ENCODE measurements around the gene MARCHF11. TPM values are rescaled to one million over a fixed set of nuclear protein-coding genes. Genes with fewer than 3 reads are reported as not detected.

Gene MARCHF11
- total and polyA plus RNA-seq, 2 of the 8 experiments (the other 6 are each of a cell fraction or from before 2014, with no cell fraction given): 0.27 to 0.82 TPM

DNA sequence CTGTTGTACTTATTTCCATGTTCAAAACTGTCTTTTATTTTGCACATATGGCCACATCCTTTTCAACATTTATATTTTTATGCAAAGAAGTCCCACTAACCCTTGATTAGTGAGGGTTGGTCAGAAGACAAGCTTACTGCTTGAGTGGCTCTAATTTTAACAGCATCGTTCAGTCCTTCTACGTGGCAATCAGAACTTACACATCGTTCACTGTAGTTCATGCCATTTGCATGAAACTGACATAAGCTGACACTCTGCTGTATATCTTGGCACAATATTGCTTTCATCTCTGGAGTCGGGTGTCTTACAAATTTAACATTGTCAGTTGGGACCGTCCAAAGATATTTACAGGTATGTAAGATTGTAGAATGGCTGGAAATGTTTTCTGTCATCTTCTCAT, 50.6 kb downstream of the MARCHF11 start:
- Histone ChIP-seq H4K8ac (ENCODE audit: extremely low read depth, insufficient read depth, low read length) (no peak overlapping the region), H3K23ac (ENCODE audit: insufficient read length) (no peak overlapping the region), H3K27ac (ENCODE audit: low read depth, low read length) (no peak overlapping the region), H3K79me1 (ENCODE audit: low read depth, low read length) (no peaks in the 10 kb centered on the region), H3K36me3 (ENCODE audit: control insufficient read depth in 2 of 4, insufficient read depth in 4 of 4, low read length in 3 of 4) (no peaks in the 10 kb centered on the region), H2BK120ac (replicated peaks; ENCODE audit: low read depth, low read length) (no peak overlapping the region), H3K4ac (replicated peaks; ENCODE audit: insufficient read length, low read depth, low read length) (no peak overlapping the region), H2BK5ac (ENCODE audit: low read depth, low read length) (no peak overlapping the region), H2BK15ac (ENCODE audit: low read length) (no peak overlapping the region), H3K14ac (ENCODE audit: insufficient read length) (no peak overlapping the region), H2AK5ac (ENCODE audit: low read depth, low read length) (no peak overlapping the region), H3K9ac (replicated peaks in 1 of 4; ENCODE audit: extremely low read depth in 1 of 4, low read depth in 3 of 4, low read length in 3 of 4) (no peak overlapping the region), H3K23me2 (ENCODE audit: low read depth, low read length) (no peaks in the 10 kb centered on the region), H2BK20ac (ENCODE audit: low read length) (no peak overlapping the region), H3K18ac (ENCODE audit: extremely low read depth, low read length) (no peak overlapping the region), H2BK12ac (ENCODE audit: low read depth, low read length) (no peak overlapping the region), H3K4me3 (ENCODE audit: extremely low read depth in 1 of 4, insufficient read depth in 2 of 4, low read depth in 3 of 4, low read length in 4 of 4) (no peak overlapping the region), H2AFZ (ENCODE audit: low read length) (no peak overlapping the region), H3K79me2 (ENCODE audit: control insufficient read depth in 1 of 2, insufficient read depth in 2 of 2, low read length in 2 of 2) (no peaks in the 10 kb centered on the region), H3K27me3 (replicated peaks in 1 of 4; ENCODE audit: control insufficient read depth in 3 of 4, extremely low read depth in 1 of 4, insufficient read depth in 3 of 4, low read length in 3 of 4) (no peaks in the 10 kb centered on the region), H4K20me1 (replicated peaks in 1 of 2; ENCODE audit: control insufficient read depth in 1 of 2, insufficient read depth in 2 of 2, low read length in 2 of 2) (no peaks in the 10 kb centered on the region), H3K4me1 (replicated peaks in 1 of 4; ENCODE audit: control insufficient read depth in 3 of 4, insufficient read depth in 4 of 4, low read length in 3 of 4) (no peaks in the 10 kb centered on the region), H4K5ac (ENCODE audit: insufficient read length, low read depth, low read length) (no peak overlapping the region), H3K9me3 (ENCODE audit: insufficient read depth in 2 of 2, low read depth in 1 of 2, low read length in 1 of 2) (no peaks in the 10 kb centered on the region), H3K56ac (replicated peaks; ENCODE audit: insufficient read length, low read depth, low read length) (no peak overlapping the region), H4K91ac (replicated peaks; ENCODE audit: insufficient read length, low read length) (no peak overlapping the region), H3K4me2 (ENCODE audit: insufficient read depth in 1 of 2, low read depth in 2 of 2, low read length in 2 of 2) (no peak overlapping the region)
- no peak for FAIRE-seq
- WGBS, 2 experiments (ENCODE audit: extremely low coverage in 1 of 2, insufficient coverage in 1 of 2, insufficient read length in 1 of 2, insufficient replicate concordance in 2 of 2, low coverage in 1 of 2, low lambda C conversion rate in 2 of 2, missing lambda C conversion rate in 1 of 2): 93% methylated on average over 5 of the region's 5 CpGs; no CpG with 5 or more reads in 1 of the 2 experiments
- ChIA-PET POLR2A (ENCODE audit: partially characterized antibody) (no interaction called here), CTCF (ENCODE audit: partially characterized antibody) (interaction anchor here (1.2 kb wide), 1 partner anchor 32 kb away, joined by 3 read pairs; no protein-coding TSS in a partner anchor)
- DNase-seq (ENCODE audit: low read depth in 1 of 2, low spot score in 2 of 2): no peak
- TF ChIP-seq CBX8 (IDR thresholded peaks at IDR 0.05; ENCODE audit: borderline replicate concordance, low read depth, low read length) (no peak), POLR2A (IDR thresholded peaks at IDR 0.05; ENCODE audit: control extremely low read depth in 1 of 2, low read depth in 2 of 2, low read length in 2 of 2) (no peak), SIX5 (IDR thresholded peaks at IDR 0.05; ENCODE audit: low read depth, low read length) (no peak), CEBPB (IDR thresholded peaks at IDR 0.05; ENCODE audit: low read depth, low read length) (no peak), SAP30 (IDR thresholded peaks at IDR 0.05; ENCODE audit: insufficient read depth, insufficient replicate concordance, low read length) (no peak), JUN (IDR thresholded peaks at IDR 0.05; ENCODE audit: low read depth, low read length) (no peak), MAFK (IDR thresholded peaks at IDR 0.05; ENCODE audit: low read depth, low read length) (no peak), SIN3A (conservative IDR thresholded peaks at IDR 0.05 in 1 of 2, IDR thresholded peaks at IDR 0.05 in 1 of 2; ENCODE audit: low read depth in 1 of 2, low read length in 2 of 2) (no peak), KDM1A (IDR thresholded peaks at IDR 0.05; ENCODE audit: borderline replicate concordance, low read length) (no peak), SIRT6 (IDR thresholded peaks at IDR 0.05; ENCODE audit: low read length) (no peak), HDAC2 (IDR thresholded peaks at IDR 0.05; ENCODE audit: borderline replicate concordance in 1 of 2, low read depth in 2 of 2, low read length in 2 of 2) (no peak), ZNF274 (IDR thresholded peaks at IDR 0.05; ENCODE audit: borderline replicate concordance, extremely low read depth, low read length) (no peak), EGR1 (IDR thresholded peaks at IDR 0.05; ENCODE audit: borderline replicate concordance, low read depth, low read length) (no peak), CBX5 (IDR thresholded peaks at IDR 0.05; ENCODE audit: low read depth, low read length) (no peak)
- TF ChIP-seq, protein P1, sequence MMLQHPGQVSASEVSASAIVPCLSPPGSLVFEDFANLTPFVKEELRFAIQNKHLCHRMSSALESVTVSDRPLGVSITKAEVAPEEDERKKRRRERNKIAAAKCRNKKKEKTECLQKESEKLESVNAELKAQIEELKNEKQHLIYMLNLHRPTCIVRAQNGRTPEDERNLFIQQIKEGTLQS (IDR thresholded peaks at IDR 0.05; ENCODE audit: insufficient read depth, low read depth, low read length): no peak

All from H1 (cell line).